DMS 273 treated with DMSO at 0.1 percent for 48 hours (cell line): ENCODE results near the gene CORO2B.

ENCODE experiments used
- DNase-seq: peaks from one replicate; lab custom pipeline; 2025; lab: John Stamatoyannopoulos, UW

CORO2B gene

DNA sequence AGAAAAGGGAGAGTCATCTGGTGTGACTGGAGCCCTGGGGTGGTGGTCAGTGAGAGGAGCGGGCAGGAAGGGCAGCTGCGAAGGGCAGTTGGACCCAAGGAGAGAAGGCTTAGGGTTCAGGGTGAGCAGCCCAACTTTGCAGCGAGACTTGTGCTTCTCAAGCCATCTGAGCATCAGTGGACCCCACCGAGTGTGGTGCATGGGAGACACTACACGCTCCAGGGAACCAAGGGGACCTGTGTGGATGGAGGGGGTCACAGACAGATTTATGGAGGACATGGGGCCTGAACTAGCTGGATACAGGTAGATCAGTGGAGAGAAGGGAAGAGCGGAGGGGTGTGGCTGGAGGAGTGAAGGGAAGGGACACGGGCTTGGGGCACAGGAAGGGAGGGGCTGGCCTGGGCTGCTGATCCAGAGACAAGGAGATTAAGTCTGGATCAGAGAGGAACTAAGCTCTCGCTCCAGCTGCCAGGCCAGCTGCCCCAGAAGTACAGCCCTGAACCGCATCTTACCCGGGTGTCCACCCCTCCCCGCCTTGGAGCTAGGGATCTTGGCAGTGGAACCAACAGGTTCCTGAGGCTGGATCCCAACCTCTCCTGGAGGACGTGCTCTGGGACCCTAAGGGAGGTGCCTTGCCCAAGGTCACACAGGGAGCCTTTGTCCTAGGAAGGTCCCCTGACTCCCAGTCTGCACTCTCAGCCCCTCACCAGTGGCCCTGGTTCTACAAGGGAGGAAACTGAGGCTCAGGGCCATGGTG lies 120.5 kb downstream of the CORO2B start:
- no peak for DNase-seq

DNA sequence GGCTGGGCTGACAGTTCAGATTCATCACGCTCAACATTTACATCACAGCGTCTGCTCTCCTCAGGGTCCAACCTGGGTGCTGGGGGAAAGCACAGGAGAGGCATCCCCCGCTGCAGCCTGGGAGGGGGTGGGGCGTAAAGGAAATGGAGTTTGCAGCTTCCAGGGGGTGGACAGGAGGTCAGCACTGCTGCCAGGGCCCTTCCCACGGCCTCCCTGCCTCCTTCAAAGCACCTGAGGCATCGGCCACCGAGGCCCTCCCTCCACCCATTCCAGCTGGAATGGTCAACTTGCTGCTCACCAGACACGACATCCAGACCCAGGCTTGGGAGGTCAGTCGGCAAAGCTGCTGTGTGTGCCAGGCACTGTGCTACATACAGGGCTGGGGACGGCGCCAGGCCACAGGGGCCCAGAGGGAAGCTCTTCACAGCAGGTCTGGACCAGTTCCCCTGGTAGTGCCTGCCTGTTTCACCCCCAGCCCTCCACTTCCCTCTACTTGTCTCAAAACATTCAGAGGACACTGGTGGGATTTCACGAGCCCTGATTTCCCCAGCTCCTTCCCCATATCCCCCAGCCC lies 121.2 kb downstream of the CORO2B start:
- no peak for DNase-seq

GRCh38 chr15:68700455-68701123 lies 121.8 kb downstream of the CORO2B start:
- DNase-seq = peak; percentile 55

DNA sequence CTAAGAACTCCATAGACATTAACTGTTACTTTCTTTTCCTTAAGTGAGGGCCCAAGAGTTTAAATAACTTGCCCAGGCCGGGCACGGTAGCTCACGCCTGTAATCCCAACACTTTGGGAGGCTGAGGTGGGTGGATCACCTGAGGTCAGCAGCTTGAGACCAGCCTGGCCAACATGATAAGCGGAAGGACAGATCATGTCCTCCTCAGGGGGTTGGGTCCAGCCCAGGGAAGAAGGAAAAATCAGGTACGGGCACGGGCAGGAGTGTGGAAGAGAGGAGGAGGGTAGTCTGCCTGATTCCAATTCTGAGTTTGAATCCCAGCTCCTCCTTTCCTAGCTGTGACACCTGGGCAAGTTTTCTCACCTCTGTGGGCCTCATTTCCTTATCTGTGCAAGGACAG lies 123.1 kb downstream of the CORO2B start:
- no peak for DNase-seq

GRCh38 chr15:68704496-68705021 lies 125.8 kb downstream of the CORO2B start:
- DNase-seq = peak; percentile 14

DNA sequence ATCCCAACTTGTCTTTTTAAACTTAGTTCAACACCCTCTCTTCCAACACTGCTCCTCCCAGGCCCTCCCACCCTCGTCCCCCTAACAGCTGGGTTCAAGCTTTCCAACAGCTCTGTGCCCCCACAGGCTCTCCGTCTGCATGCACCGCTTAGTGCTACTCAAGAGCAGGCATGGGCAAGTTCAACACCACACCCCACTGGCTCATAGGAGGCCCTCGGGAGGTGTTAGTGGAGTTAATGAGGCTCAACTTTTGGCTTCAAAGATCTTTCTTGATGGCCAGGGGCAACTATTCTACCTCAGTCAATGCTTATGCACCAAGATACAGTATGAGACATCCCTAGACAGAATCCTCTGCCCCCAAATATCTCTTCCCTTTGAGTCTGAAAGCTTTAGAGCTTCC lies 127.5 kb downstream of the CORO2B start:
- no peak for DNase-seq

DNA sequence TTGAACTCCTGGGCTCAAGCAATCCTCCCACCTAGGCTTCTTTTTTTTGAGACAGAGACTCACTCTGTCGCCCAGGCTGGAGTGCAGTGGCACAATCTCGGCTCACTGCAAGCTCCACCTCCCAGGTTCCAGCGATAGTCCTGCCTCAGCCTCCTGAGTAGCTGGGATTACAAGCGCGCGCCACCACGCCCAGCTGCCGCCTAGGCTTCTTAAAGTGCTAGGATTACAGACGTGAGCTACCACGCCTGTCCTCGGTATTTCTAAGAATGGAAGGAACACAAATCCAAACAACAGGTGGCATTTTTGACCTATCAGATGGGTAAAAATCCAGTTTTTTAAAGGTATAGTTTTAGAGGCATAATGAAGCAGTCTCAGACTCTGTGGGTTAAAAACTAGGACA lies 128.1 kb downstream of the CORO2B start:
- DNase-seq = no peak

DNA sequence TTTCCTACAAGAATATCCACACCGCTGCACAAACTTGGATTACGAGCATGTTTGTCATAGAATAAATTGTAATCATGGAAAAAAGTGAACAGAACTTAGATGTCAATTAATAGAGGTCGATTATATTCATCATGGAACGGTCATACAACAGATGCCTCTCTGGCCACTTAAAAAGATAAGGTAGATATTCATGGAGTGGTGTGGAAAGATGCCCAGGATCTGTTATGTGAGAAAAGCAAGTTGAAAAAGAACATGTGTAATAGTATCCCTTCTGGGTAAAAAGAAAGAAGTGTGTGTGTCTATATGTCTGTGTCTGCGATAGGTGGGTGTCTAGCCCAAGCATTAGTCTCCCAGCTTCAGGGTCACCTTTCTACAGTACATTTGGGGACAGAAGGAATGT lies 128.6 kb downstream of the CORO2B start:
- no peak for DNase-seq

GRCh38 chr15:68709876-68710275 lies 131.1 kb downstream of the CORO2B start:
- no peak for DNase-seq

- DNase-seq = no peak
Measured at GRCh38 chr15:68710536-68710935, 131.7 kb downstream of the CORO2B start.

DNA sequence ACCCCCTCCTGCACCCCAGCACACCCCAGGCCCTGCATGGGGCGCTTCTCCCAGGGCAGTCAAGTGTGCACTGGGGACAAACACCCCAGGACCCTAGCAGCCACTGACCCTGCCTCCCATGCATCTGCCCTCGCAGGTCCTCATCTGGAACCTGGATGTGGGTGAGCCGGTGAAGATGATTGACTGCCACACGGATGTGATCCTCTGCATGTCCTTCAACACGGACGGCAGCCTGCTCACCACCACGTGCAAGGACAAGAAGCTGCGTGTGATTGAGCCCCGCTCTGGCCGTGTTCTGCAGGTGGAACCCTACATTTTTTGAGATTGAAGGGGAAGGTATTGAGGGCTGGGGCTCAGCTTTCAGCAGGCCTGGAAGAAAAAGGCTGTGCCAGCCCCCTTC lies 132.6 kb downstream of the CORO2B start:
- DNase-seq = no peak

DNA sequence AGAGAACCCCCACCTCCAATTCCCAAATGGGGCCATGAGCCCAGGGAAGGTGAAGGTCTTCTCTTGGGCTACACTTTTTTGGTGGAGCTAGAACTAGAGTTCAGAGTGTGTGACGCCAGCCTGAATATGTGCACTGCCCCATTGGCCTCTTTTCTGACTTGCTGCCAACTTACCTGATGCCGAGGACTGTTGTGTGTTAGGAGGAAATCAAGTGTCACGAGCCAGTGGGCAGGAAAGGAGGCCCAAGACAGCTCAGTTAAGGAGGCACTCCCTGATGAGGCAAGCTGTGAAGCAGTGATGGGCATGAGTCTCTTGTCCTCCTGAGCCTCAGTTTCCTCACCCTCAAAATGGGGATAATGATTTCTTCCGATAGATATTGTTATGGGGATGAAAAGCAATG lies 134.1 kb downstream of the CORO2B start:
- no peak for DNase-seq

- DNase-seq = no peak
Measured at GRCh38 chr15:68713874-68714273, 135.1 kb downstream of the CORO2B start.

- no peak for DNase-seq
Measured at GRCh38 chr15:68715111-68715510, 136.3 kb downstream of the CORO2B start.

GRCh38 chr15:68717951-68718350 lies 139.2 kb downstream of the CORO2B start:
- DNase-seq = no peak

DNA sequence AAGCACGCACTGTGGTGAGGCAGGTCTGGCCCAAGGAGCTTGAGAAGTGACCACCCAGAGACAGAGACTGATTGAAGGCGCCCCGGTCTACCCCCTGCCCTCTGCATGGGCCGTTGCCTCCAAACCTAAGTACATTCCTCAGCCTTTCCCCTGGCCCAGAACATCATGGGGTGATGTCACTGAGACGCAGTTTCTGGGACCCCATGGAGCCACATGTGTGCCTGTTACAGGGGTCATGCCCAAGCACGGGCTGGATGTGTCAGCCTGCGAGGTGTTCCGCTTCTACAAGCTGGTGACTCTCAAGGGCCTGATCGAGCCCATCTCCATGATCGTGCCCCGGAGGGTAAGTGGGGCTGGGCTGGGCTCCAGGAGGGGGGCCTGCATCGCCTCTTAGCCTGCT lies 139.7 kb downstream of the CORO2B start:
- DNase-seq = no peak

GRCh38 chr15:68719051-68719450 lies 140.3 kb downstream of the CORO2B start:
- no peak for DNase-seq

GRCh38 chr15:68719672-68720071 lies 140.9 kb downstream of the CORO2B start:
- DNase-seq = no peak

GRCh38 chr15:68721886-68722285 lies 143.1 kb downstream of the CORO2B start:
- no peak for DNase-seq

GRCh38 chr15:68725736-68726135 lies 146.9 kb downstream of the CORO2B start:
- DNase-seq = no peak

GRCh38 chr15:68726246-68726645 lies 147.5 kb downstream of the CORO2B start:
- no peak for DNase-seq

DNA sequence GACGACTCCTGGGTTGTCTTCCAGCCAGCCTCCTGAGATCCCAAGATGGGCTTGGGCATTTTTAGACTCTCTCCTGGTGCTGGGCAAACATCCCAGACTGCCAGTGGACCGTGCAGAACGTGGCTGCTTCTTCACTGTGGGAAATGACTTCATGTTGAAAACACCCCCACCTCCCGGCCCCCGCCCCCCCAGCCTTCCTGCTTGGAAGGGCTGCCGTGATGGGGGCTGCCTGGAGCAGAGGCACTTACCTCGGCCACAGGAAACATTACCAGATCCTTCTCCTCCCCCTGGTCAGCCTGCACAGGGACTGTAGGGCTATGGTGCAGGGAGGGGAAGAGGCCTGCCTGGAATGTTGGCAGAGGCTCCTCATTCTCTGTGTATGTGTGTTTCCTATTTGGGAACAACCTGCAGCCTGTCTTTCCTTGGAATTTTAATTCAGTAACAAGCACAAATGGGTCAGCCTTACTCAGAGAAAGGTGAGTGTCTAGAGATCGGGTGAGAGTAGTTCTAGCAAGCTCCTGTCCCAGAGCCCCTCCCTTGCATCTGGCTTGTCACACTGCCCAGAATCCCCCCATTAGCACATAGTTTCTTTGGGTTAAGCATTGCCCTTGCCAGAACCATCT lies 151.1 kb downstream of the CORO2B start:
- no peak for DNase-seq

GRCh38 chr15:68730471-68730919 lies 151.7 kb downstream of the CORO2B start:
- no peak for DNase-seq
